Measurements from ENCODE around the gene G6PD. TPM values are rescaled to one million over a fixed set of nuclear protein-coding genes. Genes with fewer than 3 reads are reported as not detected.

The G6PD gene
- total and polyA plus RNA-seq, 10 of the 15 experiments (the other 5 are each of a cell fraction or from before 2014, with no cell fraction given) = 1.6 to 62.5 (median 28.4) TPM

GRCh38 chrX:154531626-154532025 lies 15.0 kb downstream of the G6PD start:
- intact Hi-C loops (cut with micrococcal nuclease; ENCODE audit: unreplicated experiment) (no loop called here), in situ Hi-C loops (cut with MboI) (loop anchor here (25.0 kb wide), 1 partner anchor 394 kb away; the partner anchor contains the start of gene OPN1LW)
- ChIA-PET CTCF (no interaction called here), SMC1A (ENCODE audit: uncharacterized antibody, unreplicated experiment) (no interaction called here), POLR2A (interaction anchor here (1.1 to 1.6 kb wide), 2 partner anchors 11 to 16 kb away, joined by 3 to 5 read pairs; partner anchors contain the start of gene FAM3A), RAD21 (ENCODE audit: unreplicated experiment) (no interaction called here)
- ATAC-seq = no peak
- Histone ChIP-seq H3K79me2 (ENCODE audit: control insufficient read depth, insufficient read depth, low read length) (no peaks in the 10 kb centered on the region), H4K20me1 (ENCODE audit: control insufficient read depth, insufficient read depth) (no peaks in the 10 kb centered on the region), H3K4me1 (ENCODE audit: control insufficient read depth, insufficient read depth, low read length) (peaks cover 15% of the 10 kb centered on the region), H3K27me3 (replicated peaks in 1 of 2; ENCODE audit: control insufficient read depth in 2 of 2, insufficient read depth in 2 of 2, low read length in 1 of 2) (no peaks in the 10 kb centered on the region), H3K9ac (ENCODE audit: control insufficient read depth, insufficient read depth, low read length) (no peak overlapping the region), H3K4me3 (no peak overlapping the region), H3K27ac (ENCODE audit: control insufficient read depth, insufficient read depth) (no peak overlapping the region), H3K36me3 (ENCODE audit: control insufficient read depth in 2 of 2, insufficient read depth in 2 of 2, low read length in 1 of 2) (peaks cover 4 to 8% of the 10 kb centered on the region in 2 experiments), H2AFZ (ENCODE audit: control insufficient read depth, low read depth, low read length) (no peak overlapping the region), H3K9me3 (replicated peaks; ENCODE audit: control insufficient read depth, insufficient read depth, low read length) (no peaks in the 10 kb centered on the region), H3K4me2 (ENCODE audit: control insufficient read depth, insufficient read depth) (no peak overlapping the region)
- no TSS peak for BruUV-seq (replicated peaks)
- 47% methylated on average over 6 of the region's 16 CpGs for WGBS (ENCODE audit: insufficient coverage, insufficient replicate concordance, low lambda C conversion rate, missing lambda C conversion rate)
- no peak for FAIRE-seq
- no peak for DNase-seq (ENCODE audit: low read depth, low spot score)
- TF ChIP-seq KLF5 (IDR thresholded peaks at IDR 0.05; ENCODE audit: partially characterized antibody) (no peak), NR2C1 (IDR thresholded peaks at IDR 0.05) (no peak), CEBPZ (IDR thresholded peaks at IDR 0.05; ENCODE audit: low read depth, low read length) (no peak), PRDM15 (CRISPR knock-in tag; IDR thresholded peaks at IDR 0.05) (no peak), ETV6 (conservative IDR thresholded peaks at IDR 0.05 in 1 of 2, IDR thresholded peaks at IDR 0.05 in 1 of 2; ENCODE audit: borderline replicate concordance in 1 of 2, low read depth in 1 of 2) (no peak), NBN (IDR thresholded peaks at IDR 0.05) (no peak), DPF2 (IDR thresholded peaks at IDR 0.05) (no peak), TCF7 (IDR thresholded peaks at IDR 0.05; ENCODE audit: borderline replicate concordance) (no peak), NFYB (IDR thresholded peaks at IDR 0.05; ENCODE audit: insufficient read depth, low read depth, low read length) (no peak), EZH2 (IDR thresholded peaks at IDR 0.05; ENCODE audit: borderline replicate concordance, control insufficient read depth, low read depth, low read length) (no peak), BCL3 (IDR thresholded peaks at IDR 0.05; ENCODE audit: borderline replicate concordance, insufficient read depth, low read depth, low read length, poor library complexity, severe bottlenecking) (no peak), RUNX3 (IDR thresholded peaks at IDR 0.05; ENCODE audit: low read length) (no peak)
